Measurements from ENCODE around the gene PPARG.

Gene PPARG

DNA sequence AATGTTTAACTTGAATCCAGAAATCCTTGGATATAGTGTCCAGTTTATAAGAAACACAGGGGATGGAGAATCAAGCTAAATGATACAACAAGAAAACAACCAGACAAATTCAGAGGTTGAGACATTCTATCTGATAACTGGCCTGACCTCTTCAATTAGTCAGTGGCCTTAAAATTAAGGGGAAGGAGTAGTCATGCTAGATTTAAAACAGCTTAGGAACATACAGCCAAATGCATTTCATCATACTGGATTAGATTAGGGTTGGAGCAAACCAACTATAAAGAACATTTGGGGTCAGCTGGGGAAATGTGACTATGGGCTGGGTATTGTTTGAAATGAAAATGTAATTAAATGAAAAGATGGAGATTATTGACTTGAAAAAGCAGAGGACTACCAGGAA lies 53.3 kb downstream of the PPARG start:
- no peak overlapping the region for H3K27ac Mint-ChIP-seq
- peaks cover 11% of the 10 kb centered on the region for H3K4me1 Mint-ChIP-seq
- ATAC-seq (no peak), DNase-seq (no peak)
- H3K4me3 Mint-ChIP-seq: no peak overlapping the region
- H3K9me3 Mint-ChIP-seq: no peaks in the 10 kb centered on the region
- peaks cover 10% of the 10 kb centered on the region for H3K27me3 Mint-ChIP-seq

DNA sequence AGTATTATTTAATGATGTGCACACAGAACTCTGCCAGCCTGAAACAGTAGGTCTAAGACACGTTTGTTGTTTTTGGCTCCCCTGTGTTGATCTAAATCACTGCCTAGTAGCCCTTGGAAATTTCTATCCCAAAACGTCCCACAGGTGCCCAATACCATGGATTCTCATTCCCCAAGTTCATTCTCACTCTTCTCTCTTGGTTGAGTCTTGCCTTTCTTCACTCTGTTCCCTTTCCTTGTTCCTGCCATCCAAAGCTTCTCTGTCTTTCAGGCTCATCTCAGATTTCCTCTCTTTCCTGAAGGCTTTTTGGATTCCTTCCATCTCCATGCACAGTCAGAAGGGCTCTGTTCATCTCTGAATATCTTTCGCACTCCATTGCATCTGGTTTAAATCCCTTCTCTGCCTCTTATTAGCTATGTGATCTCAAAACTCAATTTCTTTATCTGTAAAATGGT lies 54.2 kb downstream of the PPARG start:
- peaks cover 17% of the 10 kb centered on the region for H3K27me3 Mint-ChIP-seq

DNA sequence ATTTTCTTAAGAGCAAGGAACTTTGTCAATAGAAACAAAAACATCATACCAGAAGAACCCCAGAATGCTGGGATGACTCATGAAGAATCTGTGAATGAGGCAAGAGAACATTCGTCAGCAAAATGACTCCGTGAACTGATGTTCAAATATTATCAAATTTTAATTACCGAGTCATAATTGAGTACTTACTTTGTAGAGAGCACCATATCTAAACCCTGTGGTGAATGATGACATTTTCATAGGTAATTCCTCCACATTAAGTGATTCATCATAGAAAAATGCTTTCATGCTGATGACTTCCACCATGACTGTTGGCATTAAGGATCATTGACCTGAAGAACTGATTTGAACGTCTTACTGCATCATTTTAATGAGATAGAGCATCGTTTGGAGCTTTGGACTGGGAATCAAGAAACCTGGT lies 56.3 kb downstream of the PPARG start:
- peaks cover 11% of the 10 kb centered on the region for H3K4me1 Mint-ChIP-seq
- H3K9me3 Mint-ChIP-seq: no peaks in the 10 kb centered on the region
- H3K27me3 Mint-ChIP-seq: peaks cover 26% of the 10 kb centered on the region
- H3K4me3 Mint-ChIP-seq: no peak overlapping the region
- DNase-seq: no peak
- no peak for ATAC-seq
- H3K27ac Mint-ChIP-seq: no peak overlapping the region

More for the DNA sequence above, 54.2 kb downstream of the PPARG start:
- no peak overlapping the region for H3K27ac Mint-ChIP-seq
- no peak overlapping the region for H3K4me3 Mint-ChIP-seq
- no peak for DNase-seq
- no peaks in the 10 kb centered on the region for H3K9me3 Mint-ChIP-seq
- H3K4me1 Mint-ChIP-seq: peaks cover 11% of the 10 kb centered on the region
- ATAC-seq: no peak

DNA sequence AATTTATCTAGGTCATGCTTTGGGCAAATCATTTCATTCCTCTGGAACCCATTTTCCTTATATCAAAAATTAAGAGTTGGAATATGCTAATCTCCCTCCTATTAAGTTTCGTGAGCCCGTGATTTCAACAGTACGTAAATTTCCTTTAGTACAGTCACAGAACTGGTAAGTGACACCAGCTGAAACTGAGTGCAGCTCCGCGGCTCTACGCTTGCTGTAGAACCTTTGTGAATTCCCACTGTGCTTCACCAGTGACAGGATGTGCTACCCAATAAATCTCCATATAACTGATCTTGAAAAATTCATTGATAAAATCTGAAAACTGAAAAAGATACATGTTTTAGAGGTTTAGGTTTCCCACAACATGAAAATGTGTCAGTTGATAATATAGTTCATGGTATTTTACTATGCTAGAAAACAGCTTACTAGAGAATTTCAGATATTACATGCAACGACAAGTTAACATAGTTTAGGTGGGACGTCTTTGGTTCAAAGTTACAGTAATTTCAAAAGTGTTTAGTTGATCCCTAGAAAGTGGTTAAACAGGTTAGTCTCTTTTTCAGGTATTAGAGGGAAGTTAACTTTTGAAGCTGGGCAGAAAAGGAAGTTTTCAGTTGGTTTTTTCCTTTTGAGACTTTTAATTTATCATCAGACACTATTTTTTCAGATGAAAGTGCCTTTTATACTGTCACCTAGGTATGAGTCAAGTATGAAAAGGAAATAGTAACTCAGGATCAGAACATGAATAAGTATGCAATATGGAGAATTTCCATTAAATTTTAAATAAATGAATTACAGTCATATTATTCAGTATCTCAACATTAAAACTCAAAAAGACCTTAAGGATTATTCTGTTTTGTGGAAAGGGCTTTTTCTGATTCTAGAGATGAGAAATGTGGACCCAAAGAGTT lies 57.0 kb downstream of the PPARG start:
- DNase-seq (no peak), ATAC-seq (no peak)
- Mint-ChIP-seq H3K9me3 (no peaks in the 10 kb centered on the region), H3K27me3 (peaks cover 26% of the 10 kb centered on the region), H3K4me3 (no peak overlapping the region), H3K27ac (no peak overlapping the region), H3K4me1 (peaks cover 11% of the 10 kb centered on the region)

DNA sequence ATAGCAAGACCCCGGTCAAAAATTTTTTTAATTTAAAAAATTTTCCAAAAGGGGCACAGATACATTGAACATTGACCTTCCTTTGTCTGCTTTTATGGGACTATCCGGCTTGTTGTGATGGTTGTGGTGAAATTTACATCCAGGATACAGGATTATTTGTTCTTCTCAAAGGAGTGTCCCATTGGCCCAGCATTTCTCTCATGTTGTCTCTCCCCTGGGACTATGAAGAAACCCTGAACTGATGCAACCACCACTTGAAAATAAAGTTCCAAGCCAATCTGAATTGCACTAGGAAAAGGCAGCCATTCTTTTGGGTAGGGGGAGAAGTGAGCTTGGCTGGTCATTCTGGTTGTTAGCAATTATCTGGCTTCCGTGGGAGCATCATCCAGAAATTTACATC lies 58.4 kb downstream of the PPARG start:
- Mint-ChIP-seq H3K27ac (no peak overlapping the region), H3K4me1 (peaks cover 11% of the 10 kb centered on the region), H3K27me3 (peaks cover 36% of the 10 kb centered on the region), H3K4me3 (no peak overlapping the region), H3K9me3 (no peaks in the 10 kb centered on the region)
- ATAC-seq: no peak
- no peak for DNase-seq

DNA sequence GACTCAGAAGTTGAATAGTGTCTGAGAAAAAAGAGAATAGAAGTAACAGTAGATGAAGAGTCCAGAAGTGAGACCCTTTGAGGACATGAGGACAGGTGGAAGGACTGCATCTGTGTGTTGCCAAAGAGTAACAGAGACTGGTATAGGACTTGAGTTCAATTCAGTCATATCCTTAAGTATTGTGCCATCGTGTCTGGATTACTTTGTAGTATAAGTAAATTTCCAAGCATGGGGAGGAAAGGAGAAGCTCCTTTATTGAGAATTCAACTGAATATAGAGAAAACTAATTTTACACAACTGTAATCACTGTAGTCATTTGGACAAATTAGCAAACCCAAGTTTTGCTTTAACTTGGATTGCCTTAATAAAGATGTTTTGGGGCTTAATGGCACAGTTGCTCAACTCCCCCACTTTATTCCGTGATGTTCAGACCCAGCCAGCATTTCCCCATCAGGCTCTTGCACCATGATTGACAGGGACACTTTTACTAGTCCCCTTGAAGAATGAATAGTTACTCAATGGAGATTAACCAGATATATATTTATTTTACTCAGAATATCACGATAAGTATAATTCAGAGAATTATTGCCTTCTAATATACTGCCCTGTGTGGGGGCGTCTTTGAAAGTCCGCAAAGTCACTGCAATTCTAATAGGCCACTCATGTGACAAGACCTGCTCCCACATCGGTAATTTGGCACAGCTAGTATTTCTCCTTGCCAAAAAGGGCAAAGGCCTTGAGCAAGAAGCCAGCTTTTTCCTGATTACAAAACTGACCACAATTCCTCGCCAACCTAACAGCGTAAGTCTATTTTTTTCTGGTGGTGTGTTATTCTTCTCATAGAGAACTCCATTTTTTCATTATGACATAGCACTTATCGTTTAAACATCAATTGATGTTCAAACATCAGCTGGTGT lies 61.3 kb downstream of the PPARG start:
- ATAC-seq: no peak
- no peaks in the 10 kb centered on the region for H3K9me3 Mint-ChIP-seq
- DNase-seq: no peak
- peaks cover 11% of the 10 kb centered on the region for H3K4me1 Mint-ChIP-seq
- H3K27ac Mint-ChIP-seq: no peak overlapping the region
- no peak overlapping the region for H3K4me3 Mint-ChIP-seq
- H3K27me3 Mint-ChIP-seq: peaks cover 29% of the 10 kb centered on the region

DNA sequence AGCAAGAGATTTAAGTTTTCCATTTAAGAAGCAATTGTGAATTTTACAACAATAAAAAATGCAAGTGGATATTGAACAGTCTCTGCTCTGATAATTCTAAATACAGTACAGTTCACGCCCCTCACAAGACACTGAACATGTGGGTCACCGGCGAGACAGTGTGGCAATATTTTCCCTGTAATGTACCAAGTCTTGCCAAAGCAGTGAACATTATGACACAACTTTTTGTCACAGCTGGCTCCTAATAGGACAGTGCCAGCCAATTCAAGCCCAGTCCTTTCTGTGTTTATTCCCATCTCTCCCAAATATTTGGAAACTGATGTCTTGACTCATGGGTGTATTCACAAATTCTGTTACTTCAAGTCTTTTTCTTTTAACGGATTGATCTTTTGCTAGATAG lies 62.3 kb downstream of the PPARG start:
- H3K4me1 Mint-ChIP-seq: peaks cover 2% of the 10 kb centered on the region
- ATAC-seq (no peak), DNase-seq (no peak)
- H3K4me3 Mint-ChIP-seq: no peak overlapping the region
- H3K27ac Mint-ChIP-seq: no peak overlapping the region
- peaks cover 29% of the 10 kb centered on the region for H3K27me3 Mint-ChIP-seq
- no peaks in the 10 kb centered on the region for H3K9me3 Mint-ChIP-seq

DNA sequence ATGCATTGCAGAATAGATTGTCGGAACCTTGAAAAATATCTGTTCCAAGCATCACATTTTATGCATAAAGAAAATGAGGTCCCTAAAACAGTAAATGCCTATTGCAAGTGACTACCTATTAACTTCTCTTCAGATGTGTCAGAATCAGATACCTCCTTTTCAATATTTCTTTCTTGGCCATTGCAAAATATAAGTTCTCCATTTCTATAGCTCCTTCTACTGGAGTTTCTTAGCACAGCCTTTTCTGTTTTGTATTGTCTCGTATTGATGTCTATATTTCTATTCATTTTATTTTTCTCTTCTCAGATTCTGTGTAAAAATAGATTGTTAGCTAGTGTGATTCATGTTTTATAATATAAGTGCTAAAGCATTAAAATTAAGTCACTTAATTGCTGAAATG lies 63.4 kb downstream of the PPARG start:
- Mint-ChIP-seq H3K4me1 (no peaks in the 10 kb centered on the region), H3K27ac (no peak overlapping the region), H3K9me3 (no peaks in the 10 kb centered on the region), H3K4me3 (no peak overlapping the region), H3K27me3 (peaks cover 25% of the 10 kb centered on the region)
- DNase-seq: no peak
- no peak for ATAC-seq

DNA sequence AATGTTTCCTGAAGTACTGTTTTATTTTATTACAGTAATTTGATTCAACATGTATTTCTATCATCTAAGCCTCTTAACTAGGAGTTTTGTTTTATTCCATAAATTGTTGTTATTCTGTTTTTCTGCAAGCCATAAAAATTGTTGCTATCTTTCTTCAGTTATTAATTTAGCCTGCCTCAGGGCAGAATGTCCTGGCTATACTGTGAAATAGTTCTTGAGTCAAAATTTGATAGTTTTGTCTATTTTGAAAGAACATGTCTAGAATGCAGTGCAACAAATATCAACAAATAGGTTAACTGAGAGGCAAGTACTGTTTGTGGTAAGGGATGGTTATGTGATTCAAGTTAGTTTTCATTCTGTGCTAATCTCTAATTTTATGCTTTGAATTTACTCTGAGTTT lies 63.9 kb downstream of the PPARG start:
- Mint-ChIP-seq H3K9me3 (no peaks in the 10 kb centered on the region), H3K4me1 (no peaks in the 10 kb centered on the region), H3K27ac (no peak overlapping the region), H3K27me3 (peaks cover 20% of the 10 kb centered on the region), H3K4me3 (no peak overlapping the region)
- ATAC-seq: no peak
- DNase-seq: no peak

DNA sequence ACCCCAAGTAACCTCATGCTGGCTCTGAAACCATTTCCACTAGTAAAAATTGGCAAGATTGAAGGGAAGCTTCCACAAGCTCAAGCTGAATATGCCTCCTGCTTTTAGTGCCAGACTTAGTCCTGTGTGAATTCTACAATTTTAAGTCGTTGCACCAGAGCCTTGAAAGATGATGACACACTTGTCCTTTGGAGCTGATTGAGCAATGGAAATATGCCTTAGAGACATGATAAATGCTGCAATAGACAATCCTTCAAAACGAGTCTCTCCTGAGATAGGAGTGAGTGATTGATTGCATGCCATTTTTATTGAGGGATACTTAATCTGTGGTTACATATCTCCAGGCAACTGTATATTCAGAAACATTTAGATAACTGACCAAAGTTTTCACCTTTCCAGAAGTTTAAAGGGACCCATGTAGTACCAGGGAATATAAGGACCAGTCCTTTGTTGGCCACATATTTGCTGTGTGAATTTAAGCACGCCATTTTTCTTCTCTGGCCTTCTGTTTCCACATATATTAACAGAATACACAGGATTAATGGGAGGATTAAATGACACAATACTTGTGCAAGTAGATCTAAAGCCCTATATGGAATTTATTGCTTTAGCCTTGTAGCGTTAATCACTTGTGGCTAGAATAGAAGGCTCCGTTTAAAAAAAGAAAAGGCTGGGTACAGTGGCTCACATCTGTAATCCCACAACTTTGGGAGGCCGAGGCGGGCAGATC lies 65.1 kb downstream of the PPARG start:
- H3K4me1 Mint-ChIP-seq: no peaks in the 10 kb centered on the region
- H3K4me3 Mint-ChIP-seq: no peak overlapping the region
- H3K9me3 Mint-ChIP-seq: peaks cover 0 to 3% of the 10 kb centered on the region in 2 donors
- no peak for DNase-seq
- ATAC-seq: no peak
- no peak overlapping the region for H3K27ac Mint-ChIP-seq
- peaks cover 10% of the 10 kb centered on the region for H3K27me3 Mint-ChIP-seq

DNA sequence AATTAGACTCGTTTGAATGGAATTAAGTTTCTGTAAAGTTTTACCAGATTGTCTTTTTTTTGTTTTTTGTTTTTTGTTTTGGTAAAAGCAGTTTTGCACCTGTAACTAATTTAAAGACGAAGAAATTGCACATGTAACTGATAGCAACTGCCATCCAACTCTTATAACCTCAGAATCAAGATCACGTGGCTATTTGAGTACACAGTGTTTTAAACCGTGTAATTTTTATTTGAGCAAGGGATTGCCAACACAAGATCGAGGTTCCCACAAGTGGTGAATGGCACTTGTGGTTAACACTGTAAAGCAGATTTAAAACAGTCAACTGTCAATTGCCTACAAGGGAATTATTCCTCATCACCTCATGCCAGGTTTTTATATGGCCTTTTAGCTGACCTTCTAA lies 67.3 kb downstream of the PPARG start:
- H3K27ac Mint-ChIP-seq: no peak overlapping the region
- H3K4me1 Mint-ChIP-seq: no peaks in the 10 kb centered on the region
- no peak for ATAC-seq

DNA sequence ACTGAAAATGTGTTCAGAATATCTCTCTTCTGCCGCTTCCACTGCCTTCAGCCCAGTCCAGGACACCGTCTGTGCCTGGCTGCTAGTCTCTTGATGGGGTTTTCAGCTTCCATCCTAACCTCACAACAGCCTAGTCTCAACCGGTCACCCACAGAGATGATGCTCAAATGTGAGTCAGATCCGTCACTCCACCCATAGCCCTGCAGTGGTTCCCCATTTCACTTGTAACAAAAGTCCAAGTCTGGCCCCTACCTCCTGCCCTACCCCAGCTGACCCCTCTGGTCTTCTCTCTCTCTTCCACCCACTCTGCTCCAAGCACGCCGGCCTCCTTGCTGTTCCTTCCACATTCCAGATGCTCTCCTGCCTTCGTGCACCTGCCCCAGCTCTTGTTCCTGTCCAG lies 68.1 kb downstream of the PPARG start:
- DNase-seq: no peak
- H3K4me1 Mint-ChIP-seq: no peaks in the 10 kb centered on the region
- H3K27me3 Mint-ChIP-seq: peaks cover 3% of the 10 kb centered on the region
- peaks cover 0 to 6% of the 10 kb centered on the region in 2 donors for H3K9me3 Mint-ChIP-seq
- peak overlapping the region in 1 of 2 donors; percentile 7 for H3K27ac Mint-ChIP-seq
- no peak overlapping the region for H3K4me3 Mint-ChIP-seq
- no peak for ATAC-seq

More for the DNA sequence above, 67.3 kb downstream of the PPARG start:
- no peak for DNase-seq
- peaks cover 0 to 6% of the 10 kb centered on the region in 2 donors for H3K9me3 Mint-ChIP-seq
- H3K27me3 Mint-ChIP-seq: peaks cover 10% of the 10 kb centered on the region
- H3K4me3 Mint-ChIP-seq: no peak overlapping the region

DNA sequence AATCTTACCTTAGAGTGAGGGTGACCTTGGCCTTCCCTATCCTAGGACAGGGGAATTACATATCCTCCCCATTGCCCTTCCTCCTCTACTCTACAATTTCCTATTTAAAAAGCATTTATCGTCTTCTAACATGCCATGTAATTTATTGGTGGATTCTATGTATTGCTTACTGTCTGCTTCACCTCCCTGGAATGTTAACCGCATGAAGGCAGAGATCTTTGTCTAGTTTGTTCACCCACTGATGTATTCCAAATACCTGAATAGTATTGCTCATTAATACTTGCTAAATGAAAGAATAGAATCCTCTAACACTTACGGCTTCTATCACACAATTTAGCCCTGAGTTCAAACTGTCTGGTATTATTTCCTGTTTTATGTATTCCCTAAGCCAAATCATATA lies 68.6 kb downstream of the PPARG start:
- H3K4me1 Mint-ChIP-seq: no peaks in the 10 kb centered on the region
- ATAC-seq (no peak), DNase-seq (no peak)
- H3K27me3 Mint-ChIP-seq: no peaks in the 10 kb centered on the region
- no peak overlapping the region for H3K4me3 Mint-ChIP-seq
- peaks cover 0 to 6% of the 10 kb centered on the region in 2 donors for H3K9me3 Mint-ChIP-seq
- no peak overlapping the region for H3K27ac Mint-ChIP-seq

DNA sequence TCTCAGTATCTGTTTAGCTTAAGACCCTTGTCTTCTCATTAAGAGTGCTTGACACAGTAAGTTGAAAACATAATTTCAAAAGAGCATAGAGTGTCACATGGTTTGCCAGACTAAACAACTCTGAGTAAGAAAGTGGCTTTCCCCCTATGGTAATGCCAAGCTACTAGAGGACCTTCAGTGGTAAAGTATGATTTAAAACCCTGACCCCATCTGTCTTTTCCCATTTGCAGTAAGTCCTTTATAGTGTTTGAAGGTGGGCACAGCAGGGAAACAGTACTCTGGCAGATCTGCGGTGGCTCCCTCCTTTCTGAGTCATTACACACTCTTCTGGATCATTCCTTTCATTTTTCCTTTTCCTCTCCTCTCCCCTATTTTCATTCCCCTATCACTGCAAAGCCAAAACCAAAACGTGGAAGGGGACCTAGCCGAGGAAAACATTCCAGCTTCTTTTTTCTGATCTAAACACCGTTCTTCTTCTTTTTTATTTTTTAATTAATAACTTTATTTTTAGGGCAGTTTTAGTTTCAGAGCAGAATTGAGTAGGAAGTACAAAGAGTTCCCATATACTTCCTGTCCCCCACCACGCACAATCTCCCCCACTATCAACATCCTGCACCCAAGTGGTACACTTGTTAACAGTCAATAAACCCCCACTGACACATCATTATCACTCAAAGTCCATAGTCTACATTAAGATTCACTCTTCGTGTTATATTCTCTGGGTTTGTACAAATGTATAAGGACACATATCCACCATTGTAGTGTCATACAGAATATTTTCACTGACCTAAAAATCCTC lies 74.7 kb downstream of the PPARG start:
- no peak for DNase-seq
- H3K4me1 Mint-ChIP-seq: peaks cover 13% of the 10 kb centered on the region
- peak overlapping the region; percentile 1 to 25 for H3K4me3 Mint-ChIP-seq
- H3K27ac Mint-ChIP-seq: no peak overlapping the region
- no peaks in the 10 kb centered on the region for H3K27me3 Mint-ChIP-seq
- no peak for ATAC-seq
- peaks cover 5 to 10% of the 10 kb centered on the region in 2 donors for H3K9me3 Mint-ChIP-seq

DNA sequence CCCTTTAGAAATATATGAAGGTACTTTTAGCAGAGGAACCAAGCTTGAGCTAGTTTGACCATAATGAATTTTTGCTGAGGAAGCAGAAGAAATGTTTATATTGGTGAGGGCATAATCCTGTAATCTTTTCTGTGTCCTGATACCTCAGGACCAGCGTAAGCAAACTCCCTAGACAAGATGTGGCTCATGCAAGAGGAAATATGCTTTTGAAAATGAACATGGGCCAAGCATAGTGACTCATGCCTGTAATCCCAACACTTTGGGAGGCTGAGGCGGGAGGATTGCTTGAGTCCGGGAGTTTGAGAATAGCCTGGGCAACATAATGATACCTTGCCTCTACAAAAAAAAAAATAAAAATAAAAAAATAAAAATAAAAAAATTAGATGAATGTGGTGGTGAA lies 78.5 kb downstream of the PPARG start:
- H3K27me3 Mint-ChIP-seq: no peaks in the 10 kb centered on the region
- no peak for DNase-seq
- H3K4me1 Mint-ChIP-seq: peaks cover 13% of the 10 kb centered on the region
- no peak overlapping the region for H3K4me3 Mint-ChIP-seq
- no peak overlapping the region for H3K27ac Mint-ChIP-seq
- ATAC-seq: no peak
- peaks cover 4 to 5% of the 10 kb centered on the region in 2 donors for H3K9me3 Mint-ChIP-seq

Data from stimulated activated naive CD8-positive, alpha-beta T cell treated with anti-CD3 and anti-CD28 coated beads, Interleukin-15, amount 100 ng/mL, for 72 hours (primary cell).